Karpas-422 (cell line): ENCODE results near the gene PLA2G4E. TPM values are rescaled to one million over a fixed set of nuclear protein-coding genes. Genes with fewer than 3 reads are reported as not detected.
A peak's percentile ranks its signal among the peaks of the same experiment; 100 is the strongest.

Experiments
- DNase-seq: peaks from one replicate; pipeline ENCODE4 v3.0.0-alpha.2; 2015
- H2AFZ ChIP-seq: fragments of 200-600 bp; sonication (generic); 2 replicates; pipeline ENCODE4 v1.6.1; 2014; ENCODE audit warnings: antibody characterized with exemption, low read length, mixed read lengths
- H3K27ac ChIP-seq: fragments of 200-600 bp; sonication (generic); 2 replicates; pipeline ENCODE4 v1.5.1; 2014; ENCODE audit warnings: mild to moderate bottlenecking, low read length, moderate library complexity
- H3K27me3 ChIP-seq: fragments of 200-600 bp; sonication (generic); 2 replicates; pipeline ENCODE4 v1.6.1; 2014; ENCODE audit warnings: low read length, mixed read lengths
- H3K36me3 ChIP-seq: fragments of 200-600 bp; sonication (generic); 2 replicates; pipeline ENCODE4 v1.6.1; 2014; ENCODE audit warnings: low read length, mixed read lengths; ENCODE audit not compliant: insufficient read depth
- H3K4me1 ChIP-seq: fragments of 200-600 bp; sonication (generic); 2 replicates; pipeline ENCODE4 v1.6.1; 2014; ENCODE audit warnings: mild to moderate bottlenecking, low read length, mixed read lengths
- H3K4me2 ChIP-seq: fragments of 200-600 bp; sonication (generic); 2 replicates; pipeline ENCODE4 v1.6.1; 2014; ENCODE audit warnings: low read length, low read depth, mild to moderate bottlenecking; ENCODE audit not compliant: poor library complexity, severe bottlenecking
- H3K4me3 ChIP-seq: fragments of 200-600 bp; sonication (generic); 2 replicates; pipeline ENCODE4 v1.5.1; 2014; ENCODE audit warnings: mild to moderate bottlenecking, antibody characterized with exemption, low read length, mixed read lengths
- H3K79me2 ChIP-seq: fragments of 200-600 bp; sonication (generic); 2 replicates; pipeline ENCODE4 v1.6.1; 2014; ENCODE audit warnings: mild to moderate bottlenecking, low read length, mixed read lengths
- H3K9ac ChIP-seq: fragments of 200-600 bp; sonication (generic); 2 replicates; pipeline ENCODE4 v1.6.0; 2014; ENCODE audit warnings: low read length
- H3K9me2 ChIP-seq: fragments of 200-600 bp; sonication (generic), shearing (Covaris generic); replicated peaks from 2 replicates; pipeline ENCODE4 v1.6.0; 2014; ENCODE audit warnings: mild to moderate bottlenecking, low read length, moderate library complexity; ENCODE audit not compliant: insufficient read depth
- H3K9me3 ChIP-seq: fragments of 300-700, 200-600 bp; sonication (generic); 2 replicates; pipeline ENCODE4 v1.6.1; 2014; ENCODE audit warnings: low read length, mixed read lengths
- H4K20me1 ChIP-seq: fragments of 200-600 bp; sonication (generic); 2 replicates; pipeline ENCODE4 v1.6.1; 2014; ENCODE audit warnings: mild to moderate bottlenecking, antibody characterized with exemption, low read length, low read depth; ENCODE audit not compliant: insufficient read depth
- total RNA-seq: library from RNA; depleted of rRNA; stranded (reverse); fragments of >200 nt; shearing (Covaris generic); gene quantifications from 2 replicates; pipeline ENCODE4 v1.2.3, GENCODE V29; 2014; ENCODE audit warnings: low replicate concordance

The PLA2G4E gene
- total RNA-seq, 1 experiment from 2014 or later, result not detected

DNA sequence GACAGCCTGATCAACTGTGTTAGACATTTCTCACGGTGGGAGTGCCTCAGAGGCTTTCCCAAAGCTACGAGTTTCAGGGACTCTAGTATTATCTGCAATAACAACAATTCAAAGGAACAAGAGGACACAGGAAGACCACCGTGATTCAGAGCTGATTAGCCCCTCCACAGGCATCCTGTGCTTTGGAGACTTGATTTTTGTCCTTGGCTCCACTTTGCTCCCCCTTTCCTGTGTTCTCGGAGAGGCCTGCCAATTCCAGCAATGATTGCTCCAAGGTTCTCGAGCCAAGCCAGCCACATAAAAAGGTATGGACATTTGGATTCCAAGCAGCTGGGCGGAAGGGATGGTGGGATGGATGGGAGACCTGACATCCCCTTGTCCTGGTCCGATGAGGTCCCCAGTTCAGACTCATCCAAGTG is 62.8 kb downstream of the PLA2G4E start:
- Histone ChIP-seq H3K9me3 (no peaks in the 10 kb centered on the region), H3K4me2 (no peak overlapping the region), H3K27ac (0 out of 2 replicates have a peak overlapping the region, but pooled peaks have one; percentile 7), H3K9me2 (no peaks in the 10 kb centered on the region), H3K36me3 (peaks cover 3% of the 10 kb centered on the region; the same call in 1 of the 2 replicates), H3K4me1 (peaks cover 14% of the 10 kb centered on the region), H2AFZ (no peak overlapping the region), H3K9ac (no peak overlapping the region), H4K20me1 (no peaks in the 10 kb centered on the region), H3K79me2 (peaks cover 85% of the 10 kb centered on the region), H3K27me3 (no peaks in the 10 kb centered on the region), H3K4me3 (no peak overlapping the region)
- no peak for DNase-seq

DNA sequence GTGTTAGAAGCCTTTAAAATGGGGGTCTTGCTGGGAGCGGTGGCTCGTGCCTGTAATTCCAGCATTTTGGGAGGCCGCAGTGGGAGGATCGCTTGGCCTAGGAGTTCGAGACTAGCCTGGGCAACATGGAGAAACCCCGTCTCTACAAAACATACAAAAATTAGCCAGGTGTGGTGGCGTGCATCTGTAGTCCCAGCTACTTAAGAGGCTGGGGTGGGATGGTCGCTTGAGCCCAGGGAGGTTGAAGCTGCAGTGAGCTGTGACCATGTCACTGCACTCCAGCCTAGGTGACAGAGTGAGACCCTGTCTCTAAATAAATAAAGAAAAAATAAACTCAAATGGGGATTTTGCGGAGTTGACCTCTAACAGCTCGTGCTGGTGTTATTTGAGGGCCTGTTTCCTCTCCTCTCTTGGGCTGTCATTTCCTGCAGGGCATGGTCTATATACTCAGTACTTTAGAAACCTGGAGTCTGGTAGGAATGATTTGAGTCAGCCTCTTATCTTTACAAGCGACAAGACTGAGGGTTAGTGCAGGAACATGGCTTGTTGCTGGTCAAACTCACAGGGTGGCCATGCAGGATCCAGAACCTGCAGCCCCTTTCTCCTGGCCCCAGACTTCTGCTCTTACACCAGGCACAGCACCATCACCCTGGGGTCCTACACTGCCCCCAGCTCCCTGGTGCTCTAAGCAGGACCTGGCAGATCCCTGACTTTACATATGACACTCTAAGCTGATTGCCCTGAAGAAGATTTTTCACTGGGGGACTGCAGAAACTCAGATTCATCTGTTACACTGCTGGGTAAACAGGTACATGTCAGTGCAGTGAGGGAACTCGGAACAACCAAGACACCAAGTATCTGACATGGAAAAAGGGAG is 63.6 kb downstream of the PLA2G4E start:
- H3K27ac ChIP-seq, result 0 out of 2 replicates have a peak overlapping the region, but pooled peaks have one; percentile 7
- peaks cover 3% of the 10 kb centered on the region; the same call in 1 of the 2 replicates for H3K36me3 ChIP-seq
- H3K4me3 ChIP-seq, result no peak overlapping the region
- DNase-seq, result no peak
- H3K9ac ChIP-seq, result no peak overlapping the region
- H3K4me1 ChIP-seq, result peaks cover 14% of the 10 kb centered on the region
- no peaks in the 10 kb centered on the region for H3K27me3 ChIP-seq
- H4K20me1 ChIP-seq, result no peaks in the 10 kb centered on the region
- H3K4me2 ChIP-seq, result no peak overlapping the region
- H3K9me3 ChIP-seq, result no peaks in the 10 kb centered on the region
- peaks cover 83% of the 10 kb centered on the region for H3K79me2 ChIP-seq
- H2AFZ ChIP-seq, result no peak overlapping the region
- no peaks in the 10 kb centered on the region for H3K9me2 ChIP-seq

DNA sequence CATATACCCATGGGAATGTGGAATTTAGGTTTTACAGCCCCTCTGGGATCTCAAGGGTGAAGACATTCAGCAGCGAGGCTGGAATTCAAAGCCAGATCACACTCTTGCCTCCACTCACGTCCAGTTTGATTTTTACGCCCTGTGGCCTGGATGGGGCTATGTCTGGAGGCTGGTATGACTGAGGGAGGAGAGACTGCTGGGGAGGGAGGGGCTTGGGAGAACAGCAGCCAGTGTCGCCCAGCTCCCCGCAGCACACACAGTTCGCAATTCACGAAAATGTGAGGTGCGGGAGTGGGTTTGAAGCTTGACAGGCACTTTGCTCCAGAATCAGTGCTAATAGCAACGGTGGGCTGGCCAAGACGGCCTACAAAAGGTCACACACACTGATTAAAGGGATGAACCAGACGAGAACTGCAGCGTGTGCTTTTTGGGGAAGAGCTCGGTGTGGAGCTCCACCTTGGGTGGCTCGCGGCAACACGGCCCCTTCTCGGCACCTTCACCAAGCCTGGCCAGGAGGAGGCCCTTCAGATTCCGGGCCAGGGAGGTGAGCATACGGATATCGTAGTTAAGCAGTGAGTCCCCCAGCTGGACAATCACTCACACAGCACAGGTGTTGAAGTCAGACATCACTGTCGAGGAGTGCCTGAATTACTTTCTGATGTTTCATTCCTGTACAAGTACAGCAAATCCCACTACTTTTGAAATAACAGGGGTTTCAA is 64.9 kb downstream of the PLA2G4E start:
- Histone ChIP-seq H3K9me3 (no peaks in the 10 kb centered on the region), H3K36me3 (peaks cover 3% of the 10 kb centered on the region; the same call in 1 of the 2 replicates), H3K27me3 (no peaks in the 10 kb centered on the region), H3K9ac (no peak overlapping the region), H3K4me1 (peaks cover 14% of the 10 kb centered on the region), H3K4me3 (no peak overlapping the region), H3K27ac (no peak overlapping the region), H3K79me2 (peaks cover 70% of the 10 kb centered on the region), H2AFZ (no peak overlapping the region), H3K4me2 (no peak overlapping the region), H3K9me2 (no peaks in the 10 kb centered on the region), H4K20me1 (no peaks in the 10 kb centered on the region)
- DNase-seq, result no peak

DNA sequence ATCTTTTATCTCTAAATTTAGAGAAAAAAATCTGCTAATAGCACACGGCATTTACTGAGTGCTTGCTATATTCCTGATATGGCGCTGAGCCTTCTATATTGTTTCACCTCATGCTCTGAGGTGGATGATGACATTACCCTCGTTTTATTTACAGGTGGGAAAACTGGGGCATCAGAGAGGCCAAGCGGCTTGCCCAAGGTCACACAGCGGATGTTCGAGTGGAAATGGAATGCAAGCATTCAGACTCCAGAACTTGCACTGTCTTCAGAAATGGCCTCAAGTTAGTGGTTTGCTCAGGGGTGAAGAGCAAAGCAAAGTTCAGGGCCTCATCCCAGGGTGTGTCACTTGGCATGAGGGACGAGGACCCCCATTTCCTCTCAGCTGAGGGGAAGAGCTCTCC is 65.7 kb downstream of the PLA2G4E start:
- H3K36me3 ChIP-seq, result peaks cover 3% of the 10 kb centered on the region; the same call in 1 of the 2 replicates

DNA sequence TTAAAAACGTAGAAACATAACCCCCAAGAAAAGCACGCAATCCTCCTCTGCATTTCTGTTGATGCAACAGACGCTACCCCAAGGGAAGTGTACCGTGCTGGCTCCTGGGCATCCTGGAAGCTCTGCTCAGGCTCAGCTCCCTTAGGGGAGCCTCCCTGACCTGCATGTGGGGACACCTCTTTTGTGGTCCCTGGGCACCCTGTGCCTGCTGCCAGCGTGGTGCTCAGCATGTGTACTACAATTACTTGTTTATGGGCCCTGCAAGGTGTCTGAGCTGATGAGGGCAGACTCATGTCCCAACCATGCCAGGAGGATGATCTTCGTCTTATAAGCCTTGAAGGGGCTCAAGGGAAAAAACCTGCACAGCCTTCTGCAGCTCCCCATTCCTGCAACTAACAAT is 66.8 kb downstream of the PLA2G4E start:
- H2AFZ ChIP-seq, result no peak overlapping the region
- H3K27ac ChIP-seq, result no peak overlapping the region
- no peak overlapping the region for H3K4me2 ChIP-seq
- peaks cover 67% of the 10 kb centered on the region for H3K79me2 ChIP-seq
- no peaks in the 10 kb centered on the region for H3K9me2 ChIP-seq
- H3K4me3 ChIP-seq, result no peak overlapping the region
- 0 out of 2 replicates have a peak, but pooled peaks cover 6% of the 10 kb centered on the region for H4K20me1 ChIP-seq
- no peak overlapping the region for H3K9ac ChIP-seq
- peaks cover 14% of the 10 kb centered on the region for H3K4me1 ChIP-seq
- H3K27me3 ChIP-seq, result no peaks in the 10 kb centered on the region
- H3K9me3 ChIP-seq, result no peaks in the 10 kb centered on the region
- peaks cover 3% of the 10 kb centered on the region; the same call in 1 of the 2 replicates for H3K36me3 ChIP-seq
- no peak for DNase-seq

More for the DNA sequence above, 65.7 kb downstream of the PLA2G4E start:
- DNase-seq, result no peak
- Histone ChIP-seq H3K9me2 (no peaks in the 10 kb centered on the region), H3K27me3 (no peaks in the 10 kb centered on the region), H4K20me1 (0 out of 2 replicates have a peak, but pooled peaks cover 1% of the 10 kb centered on the region), H3K4me2 (no peak overlapping the region), H3K9ac (no peak overlapping the region), H3K9me3 (no peaks in the 10 kb centered on the region), H3K79me2 (peaks cover 66% of the 10 kb centered on the region), H3K4me1 (peaks cover 14% of the 10 kb centered on the region), H3K27ac (no peak overlapping the region), H2AFZ (no peak overlapping the region), H3K4me3 (no peak overlapping the region)

DNA sequence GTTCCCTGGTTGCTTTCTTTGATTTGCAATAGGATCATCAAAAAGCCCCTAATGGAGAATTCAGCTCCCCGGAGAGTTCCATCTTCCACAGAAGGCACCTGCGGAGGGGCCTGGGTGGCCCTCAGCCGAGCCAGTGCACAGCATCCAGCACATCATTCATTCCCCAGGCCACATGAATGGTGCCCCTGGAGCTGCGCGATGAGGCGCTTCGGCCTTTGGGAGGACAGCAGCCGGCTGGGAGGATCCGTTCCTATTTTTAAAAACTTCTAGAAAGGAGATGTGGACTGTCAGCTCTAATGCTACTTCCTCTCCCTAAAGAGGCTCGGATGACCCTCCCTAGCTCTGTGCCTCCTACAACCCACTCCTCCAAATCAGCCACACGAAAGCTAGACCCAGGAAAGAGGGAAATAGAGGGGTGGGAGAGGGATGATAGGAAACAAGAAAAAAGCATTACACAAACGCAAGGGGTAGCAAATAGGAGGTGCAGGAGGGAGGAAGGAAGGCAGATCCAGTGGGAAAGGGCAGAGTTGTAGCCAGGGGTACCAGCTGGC is 68.8 kb downstream of the PLA2G4E start:
- H3K27me3 ChIP-seq, result no peaks in the 10 kb centered on the region
- no peaks in the 10 kb centered on the region for H3K9me2 ChIP-seq
- H2AFZ ChIP-seq, result no peak overlapping the region
- H3K36me3 ChIP-seq, result peaks cover 3% of the 10 kb centered on the region; the same call in 1 of the 2 replicates
- H4K20me1 ChIP-seq, result 0 out of 2 replicates have a peak, but pooled peaks cover 6% of the 10 kb centered on the region
- no peaks in the 10 kb centered on the region for H3K9me3 ChIP-seq
- H3K4me2 ChIP-seq, result no peak overlapping the region
- no peak overlapping the region for H3K27ac ChIP-seq
- H3K79me2 ChIP-seq, result peaks cover 59% of the 10 kb centered on the region
- H3K4me1 ChIP-seq, result peaks cover under 1% of the 10 kb centered on the region; the same call in 1 of the 2 replicates
- H3K9ac ChIP-seq, result no peak overlapping the region
- H3K4me3 ChIP-seq, result no peak overlapping the region
- DNase-seq, result no peak

DNA sequence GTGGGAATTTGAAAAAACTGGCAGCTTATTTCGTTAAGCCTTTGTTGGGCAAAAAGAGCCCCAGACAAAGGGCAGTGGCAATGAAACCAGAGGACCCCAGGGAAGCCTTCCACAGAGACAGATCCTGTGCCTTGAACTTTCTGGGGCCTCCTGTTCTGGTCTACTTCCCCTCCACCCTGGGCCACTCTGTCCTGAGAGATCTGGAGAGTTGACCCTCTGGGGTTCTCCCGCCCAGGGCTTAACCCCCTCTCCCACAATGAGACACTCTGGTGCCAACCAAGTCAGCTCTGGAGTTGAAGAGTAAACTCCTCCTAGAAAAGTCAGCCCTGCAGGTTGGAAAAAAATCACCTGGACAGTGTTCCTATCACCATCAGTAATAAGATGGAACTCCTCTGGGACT is 69.3 kb downstream of the PLA2G4E start:
- H3K79me2 ChIP-seq, result peaks cover 56% of the 10 kb centered on the region

More for the DNA sequence above, 69.3 kb downstream of the PLA2G4E start:
- Histone ChIP-seq H3K4me2 (no peak overlapping the region), H3K4me1 (no peaks in the 10 kb centered on the region), H3K9me2 (no peaks in the 10 kb centered on the region), H3K9me3 (no peaks in the 10 kb centered on the region), H2AFZ (no peak overlapping the region), H3K9ac (no peak overlapping the region), H3K4me3 (no peak overlapping the region), H3K27me3 (no peaks in the 10 kb centered on the region), H3K36me3 (peaks cover 3% of the 10 kb centered on the region; the same call in 1 of the 2 replicates), H3K27ac (no peak overlapping the region), H4K20me1 (0 out of 2 replicates have a peak, but pooled peaks cover 6% of the 10 kb centered on the region)
- DNase-seq, result no peak
